Suprapubic skin (tissue), 4 donors: Measurements from ENCODE around the gene PML.

Experiments
- CTCF ChIP-seq, 2 donors: fragments of 200-600 bp in 1 of 2; fragments of 450-650 bp in 1 of 2; sonication (generic) in 1 of 2; IDR thresholded peaks; one replicate each; pipeline ENCODE4 v1.5.1; 2016 to 2019; ENCODE audit warnings: antibody characterized with exemption in 2 of 2, mild to moderate bottlenecking in 1 of 2, moderate library complexity in 1 of 2
- POLR2A ChIP-seq, 2 donors: fragments of 450-650 bp; IDR thresholded peaks; one replicate each; pipeline ENCODE4 v1.6.1; 2017; ENCODE audit warnings: antibody characterized with exemption in 2 of 2, mild to moderate bottlenecking in 2 of 2, moderate library complexity in 2 of 2
- POLR2AphosphoS5 ChIP-seq, 3 donors: sonication (generic); formaldehyde crosslinking; IDR thresholded peaks; one replicate each; pipeline ENCODE4 v1.6.1; 2017; ENCODE audit warnings: antibody characterized with exemption in 3 of 3

- TF ChIP-seq CTCF (IDR thresholded peaks at IDR 0.05) (no peak), POLR2AphosphoS5 (IDR thresholded peaks at IDR 0.05) (no peak), POLR2A (IDR thresholded peaks at IDR 0.05) (no peak)
These were observed 42.9 kb upstream of the PML start for GRCh38 chr15:73951601-73952000.
